Transverse colon (tissue), 4 donors: ENCODE measurements around the gene SUSD3. TPM values are rescaled to one million over a fixed set of nuclear protein-coding genes. Genes with fewer than 3 reads are reported as not detected.

ENCODE experiments used
- DNase-seq: peaks from one replicate; pipeline ENCODE4 v3.0.0-alpha.2; 2019
- H3K27ac ChIP-seq, 4 donors: fragments of 200-600 bp; sonication (generic); 2 replicates each; pipeline ENCODE4 v1.5.1; 2016 to 2018; ENCODE audit warnings: inconsistent platforms in 4 of 4
- H3K27me3 ChIP-seq: fragments of 200-600 bp; sonication (generic); 2 replicates; pipeline ENCODE4 v1.5.1; 2017; ENCODE audit warnings: inconsistent platforms
- H3K36me3 ChIP-seq, 4 donors: fragments of 200-600 bp; sonication (generic); 2 replicates each; pipeline ENCODE4 v1.5.1; 2017 to 2019; ENCODE audit warnings: inconsistent platforms in 4 of 4
- H3K4me1 ChIP-seq, 4 donors: fragments of 200-600 bp; sonication (generic); 2 replicates each; pipeline ENCODE4 v1.5.1; 2017 to 2020; ENCODE audit warnings: inconsistent platforms in 4 of 4
- H3K4me3 ChIP-seq, 4 donors: fragments of 200-600 bp; sonication (generic); 1 replicate in 1 of 4; 2 replicates in 3 of 4; pipeline versions ENCODE4 v1.5.1 to v1.6.1; 2017 to 2019; ENCODE audit warnings: inconsistent platforms in 4 of 4
- H3K9me3 ChIP-seq, 2 donors: fragments of 200-600 bp; sonication (generic); 2 replicates each; pipeline ENCODE4 v1.5.1; 2017 to 2019; ENCODE audit warnings: inconsistent platforms in 2 of 2
- EP300 ChIP-seq: sonication (generic); formaldehyde crosslinking; IDR thresholded peaks from one replicate; pipeline ENCODE4 v1.6.1; 2017; ENCODE audit warnings: antibody characterized with exemption, low read depth
- POLR2A ChIP-seq: fragments of 450-650 bp; IDR thresholded peaks from one replicate; pipeline ENCODE4 v1.6.1; 2016; ENCODE audit warnings: antibody characterized with exemption, mild to moderate bottlenecking, moderate library complexity
- POLR2AphosphoS5 ChIP-seq, 3 donors: sonication (generic); formaldehyde crosslinking; IDR thresholded peaks; one replicate each; pipeline ENCODE4 v1.6.1; 2016; ENCODE audit warnings: antibody characterized with exemption in 3 of 3
- WGBS, 2 donors: methylation state at CpG; one replicate each; pipeline ENCODE4 v1.1.5; 2018; ENCODE audit warnings: low coverage in 1 of 2; 5-methylcytosine and 5-hydroxymethylcytosine counted together
- in situ Hi-C, 4 donors: fragments of 200-750 bp; cut with MboI; loops; one replicate each; pipeline versions ENCODE4 v1.15.0 to v1.15.1; 2017; ENCODE audit warnings: low sequenced_read_pairs in 3 of 4, low pct_ligation_motif_present in 1 of 4, low pct_unique_long_range_greater_than_20kb in 1 of 4
- intact Hi-C: fragments of 100-400 bp; cut with DNase I; formaldehyde crosslinking; loops from one replicate; pipeline ENCODE4 v1.15.1; 2023; ENCODE audit warnings: low total_unique reads
- total RNA-seq, 4 donors: library from RNA; depleted of rRNA; stranded (reverse); fragments of >200 nt; gene quantifications; one replicate each; pipeline ENCODE4 v1.1.0, GENCODE V29; 2016
- TF ChIP-seq, protein P1 (sequence below), 5 experiments: fragments of 200-600 bp in 3 of 5; fragments of 450-650 bp in 2 of 5; sonication (generic) in 3 of 5; IDR thresholded peaks; 1 replicate in 2 of 5; 2 replicates in 3 of 5; pipeline ENCODE4 v1.5.1; 2016 to 2017; ENCODE audit warnings: antibody characterized with exemption in 5 of 5, inconsistent platforms in 3 of 5, mild to moderate bottlenecking in 2 of 5, moderate library complexity in 1 of 5

SUSD3 gene
- total RNA-seq, 4 donors from 2014 or later = 1.9 to 2.7 TPM; not detected in 2

DNA sequence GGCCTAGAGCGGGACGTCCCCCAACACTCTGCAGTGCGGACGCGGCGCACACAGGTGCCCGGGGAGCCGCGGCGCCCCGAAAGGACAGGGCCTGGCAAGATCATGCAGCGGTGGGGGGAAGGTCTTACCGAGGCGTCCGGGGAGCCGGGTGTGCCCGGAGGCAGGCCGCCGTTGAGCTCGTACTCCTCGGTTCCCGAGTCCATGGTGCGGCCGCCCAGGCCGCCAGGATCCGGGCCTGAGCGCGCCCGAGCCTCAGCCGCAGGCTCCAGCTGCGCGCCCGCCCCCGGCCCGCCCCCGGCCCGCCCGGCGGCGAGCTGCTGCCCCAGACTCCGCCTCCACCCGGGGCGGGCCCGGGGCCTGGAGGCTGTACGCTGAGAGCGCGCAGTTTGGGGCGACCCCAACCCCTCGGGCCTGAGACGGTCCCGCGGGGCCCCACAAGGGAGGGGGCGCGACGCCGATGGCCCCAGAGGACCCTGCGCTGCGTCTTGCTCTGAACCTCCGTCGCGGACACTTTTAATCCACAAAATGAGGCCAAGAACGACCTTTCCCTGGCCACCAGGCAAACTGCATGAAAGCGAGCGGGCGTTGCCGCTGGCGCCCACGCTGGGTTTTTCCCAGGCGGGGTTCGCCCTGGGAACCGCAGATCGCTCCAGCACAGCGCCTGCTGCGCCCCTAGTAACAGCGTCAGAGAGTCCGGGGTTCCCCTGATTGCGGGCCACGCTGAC lies 75.7 kb downstream of the SUSD3 start, which contains the start of gene NINJ1:
NINJ1 (minus strand) TSS at position 237 of the 725 bp plus-strand sequence; CDS start at position 203, 34 bp downstream.
- intact Hi-C loops (no loop called here), in situ Hi-C loops (no loop called here)
- H3K4me1 ChIP-seq = peaks cover 43 to 61% (median 53%) of the 10 kb centered on the region in 4 donors
- H3K4me3 ChIP-seq = peak within 1 kb of the TSS; percentile 66 to 77 (median 72)
- TF ChIP-seq POLR2AphosphoS5 (IDR thresholded peaks at IDR 0.05) = peak; percentile 82 to 89 (median 85)
- TF ChIP-seq, protein P1, sequence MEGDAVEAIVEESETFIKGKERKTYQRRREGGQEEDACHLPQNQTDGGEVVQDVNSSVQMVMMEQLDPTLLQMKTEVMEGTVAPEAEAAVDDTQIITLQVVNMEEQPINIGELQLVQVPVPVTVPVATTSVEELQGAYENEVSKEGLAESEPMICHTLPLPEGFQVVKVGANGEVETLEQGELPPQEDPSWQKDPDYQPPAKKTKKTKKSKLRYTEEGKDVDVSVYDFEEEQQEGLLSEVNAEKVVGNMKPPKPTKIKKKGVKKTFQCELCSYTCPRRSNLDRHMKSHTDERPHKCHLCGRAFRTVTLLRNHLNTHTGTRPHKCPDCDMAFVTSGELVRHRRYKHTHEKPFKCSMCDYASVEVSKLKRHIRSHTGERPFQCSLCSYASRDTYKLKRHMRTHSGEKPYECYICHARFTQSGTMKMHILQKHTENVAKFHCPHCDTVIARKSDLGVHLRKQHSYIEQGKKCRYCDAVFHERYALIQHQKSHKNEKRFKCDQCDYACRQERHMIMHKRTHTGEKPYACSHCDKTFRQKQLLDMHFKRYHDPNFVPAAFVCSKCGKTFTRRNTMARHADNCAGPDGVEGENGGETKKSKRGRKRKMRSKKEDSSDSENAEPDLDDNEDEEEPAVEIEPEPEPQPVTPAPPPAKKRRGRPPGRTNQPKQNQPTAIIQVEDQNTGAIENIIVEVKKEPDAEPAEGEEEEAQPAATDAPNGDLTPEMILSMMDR (IDR thresholded peaks at IDR 0.05) = peak in 1 of 5 experiments; percentile 37
- peak; percentile 90 for TF ChIP-seq POLR2A
- no peak for TF ChIP-seq EP300
- H3K27me3 ChIP-seq = no peaks in the 10 kb centered on the region
- DNase-seq = peak; percentile 79
- 0% methylated on average over 7 of the region's 78 CpGs; no CpG with 5 or more reads in 1 of the 2 donors for WGBS, 2 donors
- H3K9me3 ChIP-seq = no peaks in the 10 kb centered on the region
- H3K36me3 ChIP-seq = no peaks in the 10 kb centered on the region
- H3K27ac ChIP-seq = peak within 1 kb of the TSS; percentile 95 to 100 (median 96)

Other genes starting within 250 kb of the SUSD3 start
- 1 to 10 TPM; 1.2 to 9.7 (median 6.9) TPM for gene ZNF484, start 180.7 kb upstream of the SUSD3 start, total RNA-seq
- 1 to 10 TPM in 3 of 4 donors, not detected in 1; 5.2 to 9.7 (median 6.0) TPM for gene FGD3, start 111.2 kb upstream of the SUSD3 start, total RNA-seq
- 100 to 1,000 TPM in 2 of 4 donors, 10 to 100 TPM in 2; 16.3 to 105 (median 88.2) TPM for gene CARD19, start 37.5 kb downstream of the SUSD3 start, total RNA-seq
- gene NINJ1, start 75.5 kb downstream of the SUSD3 start, total RNA-seq = 10 to 100 TPM; 29.5 to 67.7 (median 38.5) TPM
- 100 to 1,000 TPM; 133 to 618 (median 157) TPM for gene WNK2, start 125.4 kb downstream of the SUSD3 start, total RNA-seq